A549 (cell line): ENCODE measurements around the gene MMP19.

Experiments used
- CTCF ChIP-seq: fragments of >200 bp; sonication (Bioruptor Twin); formaldehyde crosslinking; IDR thresholded peaks from 3 replicates; pipeline ENCODE4 v1.5.1; 2016
- MYC ChIP-seq: IDR thresholded peaks from 2 replicates; pipeline ENCODE4 v1.6.1; 2012; ENCODE audit warnings: mild to moderate bottlenecking, inconsistent platforms, low read length, improper control_type of control experiment, borderline replicate concordance
- POLR2A ChIP-seq: IDR thresholded peaks from 2 replicates; pipeline ENCODE4 v1.6.1; 2012; ENCODE audit warnings: mild to moderate bottlenecking, low read length

- no peak for TF ChIP-seq CTCF
- no peak for TF ChIP-seq POLR2A
- TF ChIP-seq MYC = no peak
These were observed 33.5 kb downstream of the MMP19 start for GRCh38 chr12:55809274-55809673.
